ENCODE results near the gene UNC5A. TPM values are rescaled to one million over a fixed set of nuclear protein-coding genes. Genes with fewer than 3 reads are reported as not detected.

The UNC5A gene
- total RNA-seq, 4 donors from 2014 or later = 0.34 to 0.67 (median 0.67) TPM; not detected in 1

DNA sequence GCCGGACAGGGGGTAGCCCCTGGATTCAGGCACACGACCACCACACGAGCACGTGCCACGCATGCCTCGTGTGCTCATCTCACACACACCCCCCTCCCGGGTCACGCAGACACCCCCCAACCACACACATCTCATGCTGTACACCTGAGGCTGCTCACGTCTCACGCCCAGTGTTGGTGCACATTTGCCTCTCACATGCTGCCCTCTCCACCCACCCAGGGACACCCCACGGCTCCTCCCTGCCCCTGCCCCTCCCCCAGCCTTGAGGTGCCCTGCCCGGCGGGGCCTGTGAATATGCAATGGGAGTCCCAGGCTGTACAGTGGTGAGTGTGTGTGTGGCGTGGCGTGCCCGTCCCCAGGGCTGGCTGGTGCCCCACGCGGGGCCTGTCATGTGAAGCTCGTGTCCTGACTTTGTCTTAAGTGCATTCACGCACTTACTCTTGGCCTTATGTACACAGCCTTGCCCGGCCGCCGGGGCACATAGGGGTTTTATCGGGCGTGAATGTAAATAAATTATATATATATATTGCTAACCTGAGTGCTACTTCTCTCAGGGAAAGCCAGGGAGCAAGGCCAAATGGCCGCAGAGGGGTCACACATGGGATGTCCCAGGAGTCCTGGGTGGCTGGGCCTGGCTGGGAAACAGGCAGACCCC, 70.1 kb downstream of the UNC5A start:
- Histone ChIP-seq H3K4me3 (replicated peaks in 1 of 3) (no peak overlapping the region), H3K9me3 (no peaks in the 10 kb centered on the region), H3K27me3 (no peaks in the 10 kb centered on the region), H3K27ac (no peak overlapping the region), H3K36me3 (no peaks in the 10 kb centered on the region), H3K4me1 (no peaks in the 10 kb centered on the region)
- intact Hi-C loops (cut with DNase I) = no loop called here
- TF ChIP-seq CTCF (IDR thresholded peaks at IDR 0.05) (no peak), POLR2A (IDR thresholded peaks at IDR 0.05) (no peak)
- DNase-seq = no peak
- WGBS, 2 donors = 68 to 76% methylated on average over 23 to 24 of the region's 26 CpGs

DNA sequence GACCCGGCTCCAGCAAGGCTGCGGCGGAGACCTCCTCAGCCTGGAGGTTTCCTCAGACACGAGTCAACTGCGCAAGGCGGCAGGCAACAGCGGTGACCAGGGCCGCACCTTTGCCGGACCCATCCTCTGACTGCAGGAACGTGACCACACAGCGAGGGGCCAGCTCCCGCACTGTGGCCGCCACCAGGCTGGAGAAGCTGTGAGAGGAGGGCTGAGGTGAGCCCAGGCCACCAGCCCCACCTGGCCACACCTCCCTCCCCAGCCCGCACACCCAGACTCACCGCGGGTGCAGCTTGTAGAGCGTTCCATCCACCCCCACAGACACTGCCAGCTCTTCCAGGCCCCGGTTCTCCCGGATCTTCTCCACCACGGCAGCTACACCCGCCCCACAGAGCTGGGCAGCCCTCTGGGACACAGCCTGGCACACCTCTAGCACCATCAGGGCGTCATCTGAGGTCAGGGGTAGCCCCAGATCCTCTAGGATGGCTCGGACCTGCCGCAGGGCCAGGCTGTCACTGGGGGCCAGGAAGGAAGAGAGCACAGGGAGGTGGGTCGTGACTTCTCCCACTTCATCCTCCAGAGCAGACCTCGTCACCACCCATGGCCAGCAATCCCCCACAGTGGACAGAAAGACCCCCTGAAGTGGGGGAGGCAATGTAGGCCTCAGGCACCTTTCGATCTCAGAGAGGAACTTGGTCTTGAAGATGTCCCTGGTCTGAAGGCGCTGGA, 70.8 kb downstream of the UNC5A start:
- Histone ChIP-seq H3K4me3 (replicated peaks in 1 of 3) (no peak overlapping the region), H3K27me3 (no peaks in the 10 kb centered on the region), H3K36me3 (no peaks in the 10 kb centered on the region), H3K27ac (no peak overlapping the region), H3K9me3 (no peaks in the 10 kb centered on the region), H3K4me1 (no peaks in the 10 kb centered on the region)
- intact Hi-C loops (cut with DNase I) = no loop called here
- no peak for TF ChIP-seq CTCF (IDR thresholded peaks at IDR 0.05)
- TF ChIP-seq POLR2A (IDR thresholded peaks at IDR 0.05) = no peak
- no peak for DNase-seq
- WGBS, 2 donors = 88 to 91% methylated on average over 14 to 21 of the region's 28 CpGs

DNA sequence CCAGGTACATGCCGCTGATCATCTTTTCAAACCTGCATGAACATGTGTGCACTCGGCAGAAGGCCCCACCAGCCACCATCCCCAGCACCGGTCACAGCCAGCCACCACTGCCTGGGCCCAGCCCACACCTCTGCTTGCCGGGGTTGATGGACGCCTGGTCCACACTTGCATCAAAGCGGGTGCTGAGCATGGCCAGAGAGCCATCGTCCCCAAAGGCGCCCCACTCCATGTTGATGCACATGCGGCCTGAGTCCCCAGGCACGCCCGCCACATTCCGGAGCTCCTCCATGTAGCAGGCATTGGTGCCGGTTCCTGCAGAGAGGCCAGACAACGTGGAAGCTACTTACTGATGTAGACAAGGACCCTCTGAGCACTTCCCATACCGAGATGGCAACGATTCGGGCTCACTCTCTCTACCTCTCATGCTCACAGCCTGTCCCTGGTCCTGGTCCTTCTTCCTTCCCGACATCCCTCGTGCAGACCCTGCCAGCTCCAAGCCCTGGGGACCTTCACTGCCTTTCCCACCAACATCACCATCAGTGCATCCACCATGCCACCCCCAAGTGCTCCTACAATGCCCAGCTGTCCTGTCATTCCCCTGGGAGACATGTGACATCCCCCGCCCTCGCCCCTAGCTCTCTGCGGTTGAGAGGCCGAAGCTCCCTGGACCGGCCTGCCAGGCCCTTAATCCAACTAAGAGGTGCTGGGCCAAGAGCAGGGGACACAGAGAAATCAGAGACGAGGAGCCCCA, 71.6 kb downstream of the UNC5A start:
- no peaks in the 10 kb centered on the region for H3K36me3 ChIP-seq
- no peaks in the 10 kb centered on the region for H3K27me3 ChIP-seq
- TF ChIP-seq CTCF (IDR thresholded peaks at IDR 0.05) (no peak), POLR2A (IDR thresholded peaks at IDR 0.05) (no peak)
- no peak overlapping the region for H3K4me3 ChIP-seq (replicated peaks in 1 of 3)
- H3K4me1 ChIP-seq = no peaks in the 10 kb centered on the region
- WGBS, 2 donors = 76 to 86% methylated on average over 15 to 24 of the region's 25 CpGs
- no peak overlapping the region for H3K27ac ChIP-seq
- intact Hi-C loops (cut with DNase I) = no loop called here
- H3K9me3 ChIP-seq = no peaks in the 10 kb centered on the region
- DNase-seq = no peak

GRCh38 chr5:176882567-176882903, 72.2 kb downstream of the UNC5A start:
- Histone ChIP-seq H3K4me1 (no peaks in the 10 kb centered on the region), H3K36me3 (no peaks in the 10 kb centered on the region), H3K9me3 (no peaks in the 10 kb centered on the region), H3K4me3 (replicated peaks in 1 of 3) (no peak overlapping the region), H3K27me3 (no peaks in the 10 kb centered on the region), H3K27ac (no peak overlapping the region)
- TF ChIP-seq POLR2A (IDR thresholded peaks at IDR 0.05) = no peak
- TF ChIP-seq CTCF (IDR thresholded peaks at IDR 0.05) = no peak
- WGBS, 2 donors = 58 to 61% methylated on average over 5 to 6 of the region's 6 CpGs
- intact Hi-C loops (cut with DNase I) = no loop called here
- DNase-seq = no peak
